Motor neuron (in vitro differentiated cells): Measurements from ENCODE around the gene MDC1. TPM values are rescaled to one million over a fixed set of nuclear protein-coding genes. Genes with fewer than 3 reads are reported as not detected.

Source experiments
- ATAC-seq, 8 experiments: fragments of 200-7000 bp; cut with Tn5 transposase; replicated peaks in 6 of 8; 2 replicates each; pipeline ENCODE4 v1.8.0; 2021; ENCODE audit warnings: mild to moderate bottlenecking in 8 of 8, moderate library complexity in 8 of 8
- H3K27ac ChIP-seq, 2 donors: fragments of 250-450 bp; sonication (Bioruptor Pico); 2 replicates each; pipeline ENCODE4 v1.9.0; 2021; ENCODE audit warnings: antibody characterized with exemption in 2 of 2, mild to moderate bottlenecking in 2 of 2, moderate library complexity in 1 of 2
- H3K4me1 ChIP-seq, 2 donors: fragments of 250-450 bp; sonication (Bioruptor Pico); replicated peaks in 1 of 2; 2 replicates each; pipeline ENCODE4 v1.6.1; 2021; ENCODE audit warnings: antibody characterized with exemption in 2 of 2, mild to moderate bottlenecking in 2 of 2, moderate library complexity in 1 of 2
- H3K4me3 ChIP-seq, 5 donors: fragments of 250-450 bp; sonication (Bioruptor Pico); 2 replicates each; pipeline ENCODE4 v1.9.0; 2021; ENCODE audit warnings: antibody characterized with exemption in 5 of 5, mild to moderate bottlenecking in 5 of 5, moderate library complexity in 4 of 5
- WGBS, 10 experiments: fragments of 450-650 bp; shearing (Covaris generic); methylation state at CpG; one replicate each; pipeline ENCODE4 v1.0.0; 2022; 5-methylcytosine and 5-hydroxymethylcytosine counted together
- in situ Hi-C, 9 experiments: fragments of 400-800 bp; cut with MboI; loops; one replicate each; pipeline ENCODE4 v1.15.0; 2021; ENCODE audit warnings: low sequenced_read_pairs in 9 of 9, low pct_unique_long_range_greater_than_20kb in 2 of 9; ENCODE audit not compliant: unreplicated experiment in 9 of 9
- total RNA-seq, 8 experiments: library from RNA; unstranded; fragments of 300-600 nt; gene quantifications; 2 replicates each; pipeline versions ENCODE4 v1.2.3 to v1.2.4, GENCODE V29; 2022

Gene MDC1
- total RNA-seq, 8 experiments from 2014 or later = 5.7 to 32.4 (median 23.3) TPM

DNA sequence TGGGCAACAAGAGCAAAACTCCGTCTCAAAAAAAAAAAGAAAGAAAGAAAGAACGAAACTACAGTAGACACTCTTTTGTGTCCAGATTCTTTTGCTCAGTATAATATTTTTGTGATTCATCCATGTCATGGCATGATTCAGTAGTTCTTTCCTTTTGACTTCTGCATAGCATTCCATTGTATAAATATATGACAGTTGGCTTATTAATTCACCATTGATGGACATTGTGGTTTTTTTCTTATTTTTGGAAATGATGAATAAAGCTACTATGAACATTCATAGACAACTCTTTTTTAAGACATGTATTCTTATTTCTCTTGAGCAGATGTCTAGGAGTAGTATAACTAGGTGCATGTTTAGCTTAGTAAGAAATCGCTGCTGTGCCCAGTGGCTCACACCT lies 37.5 kb upstream of the MDC1 start:
- no peak for ATAC-seq
- H3K4me1 ChIP-seq = peaks cover 0 to 2% of the 10 kb centered on the region in 2 donors
- 0 to 100% (median 84%) methylated on average over 1 to 3 of the region's 3 CpGs; no CpG with 5 or more reads in 2 of the 10 experiments for WGBS, 10 experiments
- in situ Hi-C loops = no loop called here
- H3K27ac ChIP-seq = no peak overlapping the region
- H3K4me3 ChIP-seq = no peak overlapping the region

DNA sequence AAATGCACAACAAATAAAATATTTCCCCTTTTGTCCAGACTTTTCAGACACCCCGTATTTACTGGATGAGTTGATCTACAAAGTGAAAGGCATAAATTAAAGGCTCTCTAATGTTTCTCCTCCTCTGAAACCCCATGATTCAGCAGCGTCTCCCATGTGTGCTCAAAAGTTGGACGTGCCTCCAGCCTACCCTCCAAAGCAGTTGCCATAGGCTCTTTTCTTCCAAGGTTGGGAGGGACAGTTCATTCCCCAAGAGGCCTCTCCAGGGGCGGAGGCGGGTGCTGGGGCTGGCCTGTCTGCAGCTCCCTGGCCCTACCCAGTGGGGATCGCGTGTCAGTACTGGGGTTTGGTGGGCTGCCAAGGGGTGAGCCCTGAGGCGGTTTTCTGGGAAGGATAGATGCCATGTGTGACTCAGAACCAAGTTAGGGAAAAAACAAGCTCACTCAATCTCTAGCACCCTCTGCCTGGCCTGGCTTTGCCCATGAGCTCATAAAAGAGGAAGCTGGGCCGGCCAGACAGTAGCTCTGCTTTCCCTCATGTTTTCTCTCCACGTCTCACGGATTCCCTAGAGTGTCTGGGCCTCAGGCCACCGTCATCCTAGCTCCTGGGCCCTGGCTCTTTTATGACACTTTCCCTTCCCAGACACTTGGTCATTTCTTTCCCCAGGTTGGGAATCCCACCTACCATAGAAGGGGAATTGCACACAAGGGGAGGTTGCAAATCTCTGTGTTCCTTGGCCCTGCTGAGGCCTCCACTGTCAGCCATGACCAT lies 35.3 kb upstream of the MDC1 start:
- 0 to 93% (median 10%) methylated on average over 1 to 9 of the region's 12 CpGs; no CpG with 5 or more reads in 3 of the 10 experiments for WGBS, 10 experiments
- no peak overlapping the region for H3K27ac ChIP-seq
- in situ Hi-C loops = no loop called here
- no peak overlapping the region for H3K4me3 ChIP-seq
- H3K4me1 ChIP-seq = peaks cover 0 to 2% of the 10 kb centered on the region in 2 donors
- peak; percentile 61 to 97 (median 82) for ATAC-seq

DNA sequence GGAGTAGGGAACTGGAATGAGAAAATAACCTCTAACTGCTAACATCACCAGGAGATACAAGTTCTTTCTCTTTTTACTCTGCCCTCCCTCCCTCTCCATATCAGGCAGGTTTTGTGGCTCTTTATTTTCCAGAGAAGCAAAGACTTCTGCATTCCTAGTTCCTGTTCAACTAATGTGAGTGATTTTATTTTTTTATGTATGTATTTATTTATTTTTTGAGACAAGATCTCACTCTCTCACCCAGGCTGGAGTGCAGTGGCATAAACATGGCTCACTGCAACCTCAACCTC lies 33.2 kb upstream of the MDC1 start:
- ATAC-seq = no peak
- Histone ChIP-seq H3K27ac (no peak overlapping the region), H3K4me1 (peaks cover 0 to 2% of the 10 kb centered on the region in 2 donors), H3K4me3 (no peak overlapping the region)
- in situ Hi-C loops = no loop called here

DNA sequence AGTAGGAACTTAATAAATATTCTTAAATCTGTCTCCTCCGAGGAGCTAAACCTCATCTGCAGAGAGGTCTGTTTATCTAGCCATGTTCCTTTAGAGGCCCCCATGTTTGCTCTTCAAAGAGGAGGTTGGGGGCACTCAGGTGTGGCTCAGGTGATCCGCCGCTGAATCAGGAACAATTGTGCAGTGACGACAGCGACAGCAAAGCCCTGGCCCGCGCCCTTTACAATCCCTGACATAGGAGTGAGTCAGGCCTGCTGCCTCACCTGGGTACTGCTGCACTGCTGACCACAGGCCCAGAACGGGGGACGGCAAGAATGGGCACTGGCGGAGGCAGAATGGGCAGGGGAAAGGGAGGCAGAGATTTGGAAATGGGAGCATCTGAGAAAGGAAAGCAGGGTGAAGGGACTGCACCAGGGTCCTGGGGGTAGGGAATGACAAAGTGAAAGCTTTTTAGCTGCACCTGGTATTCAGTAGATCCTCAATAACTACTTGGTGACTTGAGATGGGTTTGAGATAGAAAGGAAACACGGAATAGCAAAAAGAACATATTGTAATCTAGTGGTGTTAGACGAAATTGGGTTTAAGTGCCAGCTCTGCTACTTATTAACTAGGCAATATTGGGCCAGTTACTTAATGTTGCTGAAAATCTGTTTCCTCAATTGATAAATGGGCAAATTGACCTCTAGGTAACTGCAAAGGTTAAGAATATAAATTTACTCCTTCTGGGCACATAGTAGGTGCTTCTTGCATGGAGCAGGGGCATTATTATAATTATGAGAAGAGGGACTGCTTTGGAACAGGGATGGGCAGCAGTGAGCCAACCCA lies 32.7 kb upstream of the MDC1 start:
- WGBS, 10 experiments = 33 to 92% (median 75%) methylated on average over 1 to 12 of the region's 12 CpGs; no CpG with 5 or more reads in 2 of the 10 experiments
- ATAC-seq = no peak

DNA sequence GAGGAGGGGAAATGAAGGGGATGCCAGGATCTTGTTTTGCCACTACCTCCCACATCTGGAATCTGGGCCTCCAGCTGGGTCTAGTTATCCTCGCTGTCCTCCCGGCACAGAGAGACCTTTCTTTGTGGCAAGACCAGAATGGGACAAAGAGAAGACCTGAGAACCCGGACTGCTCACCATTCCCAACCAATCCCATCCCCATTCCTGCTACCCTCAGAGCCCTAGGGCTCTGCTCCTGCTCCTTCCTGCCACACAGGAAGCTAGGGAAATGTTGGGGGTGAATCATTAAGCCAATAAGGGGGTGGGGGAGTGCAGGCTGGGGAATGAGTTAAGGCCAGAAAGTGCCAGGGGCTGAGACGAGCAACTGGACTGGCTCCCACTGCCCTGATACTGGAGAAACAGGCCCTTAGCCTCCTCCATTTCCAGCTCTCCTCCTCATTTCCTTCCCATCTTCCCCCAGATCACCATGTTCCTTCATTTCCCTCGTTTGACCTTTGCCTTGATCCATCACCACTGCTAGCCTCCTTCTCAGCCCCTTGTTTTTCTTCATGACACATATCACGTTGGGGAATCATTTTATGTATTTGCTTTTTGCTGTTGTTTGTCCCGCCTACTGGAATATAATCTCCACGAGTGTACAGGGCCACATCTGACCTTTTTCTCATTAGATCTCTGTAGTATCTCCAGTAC lies 31.9 kb upstream of the MDC1 start:
- in situ Hi-C loops = loop anchor here in 2 of 9 experiments (25.0 kb wide), 1 partner anchor 338 kb away; no protein-coding TSS in a partner anchor
- Histone ChIP-seq H3K4me3 (no peak overlapping the region), H3K27ac (no peak overlapping the region), H3K4me1 (peaks cover 0 to 9% of the 10 kb centered on the region in 2 donors)
- no peak for ATAC-seq
- 20 to 75% (median 52%) methylated on average over 1 to 7 of the region's 8 CpGs; no CpG with 5 or more reads in 2 of the 10 experiments for WGBS, 10 experiments

More for the DNA sequence above, 32.7 kb upstream of the MDC1 start:
- Histone ChIP-seq H3K27ac (no peak overlapping the region), H3K4me3 (no peak overlapping the region), H3K4me1 (peaks cover 0 to 6% of the 10 kb centered on the region in 2 donors)
- in situ Hi-C loops = loop anchor here in 2 of 9 experiments (25.0 kb wide), 1 partner anchor 338 kb away; no protein-coding TSS in a partner anchor

DNA sequence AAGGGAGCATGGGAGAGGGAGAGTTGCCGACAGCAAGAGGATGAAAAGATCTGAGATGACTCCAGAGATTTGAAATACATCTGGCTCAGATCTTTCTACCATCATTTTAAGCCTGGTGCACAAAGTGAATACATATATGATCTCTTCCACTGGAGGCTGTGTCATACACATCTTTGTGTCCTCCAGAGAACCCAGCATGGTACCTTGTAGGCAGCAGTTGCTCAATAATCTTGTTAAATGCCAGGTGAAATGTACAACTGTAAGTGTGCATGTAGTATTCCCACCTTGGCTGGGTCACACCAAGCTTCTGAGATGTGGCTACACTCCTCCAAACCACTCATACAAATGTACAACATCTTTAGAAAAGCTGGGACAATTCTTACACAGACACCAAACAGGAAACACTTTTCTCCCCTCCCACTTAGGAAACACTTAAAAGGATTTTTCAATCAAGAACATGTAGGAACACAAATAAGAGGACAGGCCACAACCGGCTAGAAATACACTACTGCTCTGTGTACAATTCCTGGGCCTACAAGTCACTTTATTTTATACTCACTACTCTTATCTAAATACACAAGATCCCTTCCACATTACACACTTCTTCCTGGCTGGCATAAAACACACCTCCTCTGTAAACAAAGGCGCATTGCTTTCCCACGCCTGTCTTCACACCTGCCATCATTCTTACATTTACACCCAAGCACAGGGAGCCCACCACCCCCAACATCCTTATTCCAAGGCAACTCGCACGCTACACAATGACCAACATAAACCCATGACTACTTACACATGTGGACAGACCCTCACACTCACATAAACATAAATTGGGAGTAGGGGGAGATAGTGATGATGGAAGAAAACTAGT lies 31.1 kb upstream of the MDC1 start:
- Histone ChIP-seq H3K4me1 (peaks cover 0 to 9% of the 10 kb centered on the region in 2 donors), H3K4me3 (no peak overlapping the region), H3K27ac (no peak overlapping the region)
- 30 to 100% (median 76%) methylated on average over 1 to 4 of the region's 6 CpGs; no CpG with 5 or more reads in 2 of the 10 experiments for WGBS, 10 experiments
- in situ Hi-C loops = loop anchor here in 2 of 9 experiments (25.0 kb wide), 1 partner anchor 339 kb away; no protein-coding TSS in a partner anchor
- ATAC-seq = no peak

DNA sequence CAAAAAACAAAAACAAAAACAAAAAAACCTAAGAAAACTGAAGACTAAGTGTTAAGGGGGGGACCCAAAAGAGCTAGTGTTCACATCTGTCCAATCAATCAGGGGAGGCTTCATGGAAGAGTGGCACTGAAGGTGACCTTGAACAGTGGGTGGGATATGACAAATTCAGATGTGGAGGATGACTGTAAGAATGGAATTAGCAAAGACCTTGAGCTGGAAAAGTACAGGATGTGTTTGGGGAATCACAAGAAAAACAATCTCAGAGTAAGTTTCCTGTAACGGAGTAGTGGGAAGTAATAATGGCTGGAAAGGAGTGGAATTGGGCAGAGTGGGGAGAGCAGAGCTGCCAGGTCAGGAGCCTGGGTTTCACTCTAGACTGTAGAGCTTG lies 30.2 kb upstream of the MDC1 start:
- WGBS, 10 experiments = 75 to 100% (median 100%) methylated on average over 1 of the region's 1 CpG; no CpG with 5 or more reads in 2 of the 10 experiments
- no peak for ATAC-seq
- in situ Hi-C loops = loop anchor here in 2 of 9 experiments (25.0 kb wide), 1 partner anchor 340 kb away; no protein-coding TSS in a partner anchor
- Histone ChIP-seq H3K27ac (no peak overlapping the region), H3K4me3 (no peak overlapping the region), H3K4me1 (peaks cover 0 to 7% of the 10 kb centered on the region in 2 donors)

DNA sequence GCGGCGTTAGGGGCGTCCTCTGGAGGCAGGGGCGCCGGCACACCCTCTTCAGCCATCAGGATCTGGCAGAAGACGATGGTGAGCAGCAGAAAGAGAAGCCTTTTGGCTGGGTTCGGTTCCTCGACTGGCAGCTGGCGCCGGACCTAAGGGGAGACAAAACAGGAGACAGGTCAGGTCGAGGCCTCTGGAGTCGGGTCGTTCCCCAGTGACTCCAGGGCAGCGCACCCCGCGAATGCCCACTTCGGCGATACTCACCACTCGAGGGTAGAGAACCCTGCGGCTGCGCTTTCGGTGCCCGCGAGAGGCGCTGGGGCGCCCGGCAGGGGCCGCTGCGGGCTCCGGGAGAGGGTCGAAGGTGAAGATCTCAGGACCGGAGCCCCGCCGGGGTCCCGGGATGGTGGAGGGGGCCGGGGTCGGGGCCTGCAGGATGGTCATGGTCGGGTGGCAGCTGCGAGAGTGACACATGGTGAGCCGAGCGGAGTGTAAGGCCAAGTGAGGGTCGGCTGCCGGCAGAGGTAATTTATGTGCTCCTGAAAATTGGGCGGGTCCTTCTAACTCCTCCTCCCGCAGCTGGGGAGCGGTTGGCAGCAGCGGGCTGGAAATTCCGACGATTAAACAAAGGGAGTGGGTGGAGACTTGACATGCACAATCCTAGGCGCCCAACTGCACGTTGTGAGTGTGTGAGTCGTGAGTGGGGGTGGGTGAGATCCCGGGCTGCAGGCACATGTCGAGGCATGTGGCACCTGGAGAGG lies 27.1 kb upstream of the MDC1 start, which contains the start of gene IER3:
TSS of gene IER3 (minus strand) at position 494 of the 752 bp plus-strand sequence. CDS start at position 465, 29 bp downstream.
- WGBS, 10 experiments = 0 to 10% (median 1%) methylated on average over 1 to 10 of the region's 54 CpGs; no CpG with 5 or more reads in 4 of the 10 experiments
- H3K27ac ChIP-seq = peak within 1 kb of the TSS; percentile 62 to 80
- H3K4me1 ChIP-seq = peaks cover 9 to 14% of the 10 kb centered on the region in 2 donors
- peak; percentile 16 to 53 (median 43) for ATAC-seq
- peak within 1 kb of the TSS; percentile 52 to 88 (median 69) for H3K4me3 ChIP-seq
- in situ Hi-C loops = loop anchor here in 2 of 9 experiments (25.0 kb wide), 1 partner anchor 343 kb away; no protein-coding TSS in a partner anchor

DNA sequence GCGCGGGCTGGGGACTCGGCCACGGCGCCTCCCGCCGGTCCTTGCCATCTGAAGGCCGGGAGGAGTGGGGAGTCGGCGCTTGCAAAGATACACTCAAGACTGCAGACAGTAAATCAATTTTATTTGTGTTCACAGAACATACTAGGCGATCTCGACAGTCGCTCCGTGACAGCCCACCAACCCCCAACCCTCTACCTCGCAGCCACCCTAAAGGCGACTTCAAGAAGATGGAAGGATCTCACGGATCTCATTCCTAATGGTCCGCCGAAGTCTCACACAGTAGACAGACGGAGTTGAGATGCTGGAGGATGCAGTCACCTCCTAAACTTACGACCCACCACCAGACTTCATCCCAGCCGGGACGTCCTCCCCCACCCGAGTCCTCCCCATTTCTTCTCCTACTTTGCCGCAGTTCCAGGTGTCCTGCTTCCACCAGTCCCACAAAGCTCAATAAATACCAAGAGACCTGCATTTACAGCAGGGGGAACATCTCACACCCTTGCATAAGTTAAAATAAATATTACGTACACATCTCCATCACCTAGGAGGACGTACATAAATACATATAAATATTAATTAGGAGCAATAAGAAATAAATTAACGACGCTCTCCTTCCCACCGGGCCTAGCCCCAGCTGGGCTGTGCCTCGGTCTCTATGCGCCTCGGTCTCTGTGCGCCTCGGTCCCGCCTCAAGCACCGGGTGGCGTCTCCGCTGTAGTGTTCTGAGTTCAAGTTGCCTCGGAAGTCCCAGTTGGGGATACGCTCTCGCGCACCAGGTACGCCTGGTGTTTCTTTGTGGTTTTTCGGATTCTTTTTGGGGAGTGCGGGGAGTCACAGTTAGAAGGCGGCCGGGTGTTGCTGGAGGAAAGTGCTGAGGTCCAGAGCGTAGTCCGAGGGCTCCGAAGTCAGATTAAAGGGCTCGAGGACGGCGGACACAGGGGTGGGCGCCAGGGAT lies 26.3 kb upstream of the MDC1 start:
- H3K27ac ChIP-seq = peak overlapping the region; percentile 77 to 80
- in situ Hi-C loops = loop anchor here in 2 of 9 experiments (25.0 kb wide), 1 partner anchor 344 kb away; no protein-coding TSS in a partner anchor
- ATAC-seq = no peak
- WGBS, 10 experiments = 0 to 29% (median 6%) methylated on average over 2 to 23 of the region's 55 CpGs; no CpG with 5 or more reads in 2 of the 10 experiments
- H3K4me1 ChIP-seq = peaks cover 9 to 14% of the 10 kb centered on the region in 2 donors
- H3K4me3 ChIP-seq = peak overlapping the region; percentile 52 to 88 (median 69)

DNA sequence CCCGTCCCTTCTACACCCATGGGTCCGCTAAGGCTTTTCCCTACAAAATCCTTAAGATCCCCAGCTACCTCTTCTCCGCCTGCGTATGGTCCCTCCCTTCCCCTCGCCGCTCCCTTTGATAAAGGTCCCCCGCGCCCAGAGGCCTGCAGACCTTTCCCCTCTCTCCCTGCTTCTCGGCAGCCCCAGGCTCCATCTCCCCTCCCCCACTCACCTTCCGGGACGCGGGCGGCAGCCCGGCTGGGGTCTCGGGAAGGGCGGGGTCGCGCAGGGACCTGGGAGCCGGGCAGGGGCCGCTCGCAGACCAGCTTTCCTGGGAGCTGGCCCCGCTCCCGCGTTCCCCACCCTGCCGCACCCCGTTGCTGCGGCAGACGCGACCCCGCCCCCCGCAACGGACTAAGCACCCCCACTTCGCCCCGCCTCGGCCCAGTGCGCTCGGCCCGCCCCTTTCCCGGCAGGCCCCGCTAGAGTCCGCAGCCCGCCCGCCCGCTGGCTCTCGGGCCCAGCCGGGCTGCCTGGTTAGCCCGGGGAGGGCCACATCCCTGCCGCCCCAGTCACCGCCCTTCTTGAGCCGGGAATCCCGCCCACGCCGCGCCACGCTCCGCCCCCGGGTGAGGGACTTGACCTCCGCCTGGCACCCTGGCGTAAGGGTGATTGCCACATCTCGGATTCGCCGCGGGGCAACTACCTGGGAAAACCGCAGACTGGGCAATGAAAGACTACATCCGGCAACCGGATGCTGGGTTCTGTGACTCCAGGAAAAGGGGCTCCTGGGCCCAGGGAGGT lies 25.4 kb upstream of the MDC1 start, which contains the start of gene FLOT1:
TSS of gene FLOT1 (minus strand) at position 372 of the 783 bp plus-strand sequence. CDS start 498 bp downstream, outside the sequence.
- peak; percentile 50 to 88 (median 85) for ATAC-seq
- H3K4me1 ChIP-seq = peaks cover 9 to 14% of the 10 kb centered on the region in 2 donors
- peak within 1 kb of the TSS; percentile 52 to 88 (median 69) for H3K4me3 ChIP-seq
- in situ Hi-C loops = loop anchor here in 2 of 9 experiments (25.0 kb wide), 1 partner anchor 345 kb away; no protein-coding TSS in a partner anchor
- peak within 1 kb of the TSS; percentile 77 to 80 for H3K27ac ChIP-seq
- WGBS, 10 experiments = 0% methylated on average over 4 of the region's 66 CpGs; no CpG with 5 or more reads in 8 of the 10 experiments
